GM18861 (cell line): Measurements from ENCODE around the gene NPNT.

Experiments
- ATAC-seq: cut with Tn5 transposase; IDR thresholded peaks from one replicate; pipeline ENCODE4 v1.9.1; 2021; ENCODE audit not compliant: unreplicated experiment

Gene NPNT

GRCh38 chr4:105969575-105969974, 74.3 kb downstream of the NPNT start:
- ATAC-seq: no peak

- no peak for ATAC-seq
These were observed 75.1 kb downstream of the NPNT start for GRCh38 chr4:105970371-105970770.

GRCh38 chr4:105971036-105971435, 75.8 kb downstream of the NPNT start:
- ATAC-seq: no peak

GRCh38 chr4:105972946-105973621, 77.8 kb downstream of the NPNT start:
- no peak for ATAC-seq

- no peak for ATAC-seq
These were observed 81.6 kb downstream of the NPNT start for GRCh38 chr4:105976915-105977314.

GRCh38 chr4:105978684-105979296, 83.5 kb downstream of the NPNT start:
- no peak for ATAC-seq

- no peak for ATAC-seq
These were observed 84.2 kb downstream of the NPNT start for GRCh38 chr4:105979506-105979905.

- ATAC-seq: no peak
These were observed 93.4 kb downstream of the NPNT start for GRCh38 chr4:105988671-105989070.

- no peak for ATAC-seq
These were observed 94.4 kb downstream of the NPNT start for GRCh38 chr4:105989485-105990242.

- no peak for ATAC-seq
These were observed 95.7 kb downstream of the NPNT start for GRCh38 chr4:105990933-105991332.

- no peak for ATAC-seq
These were observed 96.5 kb downstream of the NPNT start for GRCh38 chr4:105991726-105992125.

GRCh38 chr4:105992641-105993305, 97.5 kb downstream of the NPNT start:
- no peak for ATAC-seq

GRCh38 chr4:105994061-105994460, 98.8 kb downstream of the NPNT start:
- ATAC-seq: no peak

GRCh38 chr4:105994841-105995501, 99.7 kb downstream of the NPNT start:
- no peak for ATAC-seq

- ATAC-seq: no peak
These were observed 101.6 kb downstream of the NPNT start for GRCh38 chr4:105996845-105997244.

- no peak for ATAC-seq
These were observed 103.1 kb downstream of the NPNT start for GRCh38 chr4:105998171-105999063.

- ATAC-seq: no peak
These were observed 107.7 kb downstream of the NPNT start for GRCh38 chr4:106002994-106003393.

GRCh38 chr4:106010761-106011160, 115.5 kb downstream of the NPNT start:
- ATAC-seq: no peak

- ATAC-seq: no peak
These were observed 116.1 kb downstream of the NPNT start for GRCh38 chr4:106011387-106011786.

- ATAC-seq: no peak
These were observed 122.7 kb downstream of the NPNT start for GRCh38 chr4:106017975-106018374.
